GM12891 (cell line): ENCODE measurements around the gene XDH.

Source experiments
- DNase-seq: peaks from one replicate; pipeline ENCODE4 v3.0.0; 2011; ENCODE audit warnings: low spot score; ENCODE audit not compliant: insufficient read length
- FAIRE-seq: peaks from 2 replicates; lab custom pipeline; 2011; peaks lifted over from hg19 to GRCh38; lab: Jason Lieb, UNC
- PAX5 ChIP-seq: IDR thresholded peaks from 2 replicates; pipeline ENCODE4 v1.6.1; 2011; ENCODE audit warnings: low read length, moderate library complexity, mild to moderate bottlenecking; ENCODE audit not compliant: insufficient read depth, severe bottlenecking
- POLR2A ChIP-seq: IDR thresholded peaks from 2 replicates; pipeline ENCODE4 v1.6.1; 2011; ENCODE audit warnings: low read depth, low read length, control low read depth
- POLR2AphosphoS5 ChIP-seq: IDR thresholded peaks from 2 replicates; pipeline ENCODE4 v1.6.1; 2011; ENCODE audit warnings: low read depth, low read length, control low read depth
- POU2F2 ChIP-seq: IDR thresholded peaks from 2 replicates; pipeline ENCODE4 v1.6.1; 2011; ENCODE audit warnings: low read depth, mild to moderate bottlenecking, control low read depth, low read length, moderate library complexity
- SPI1 ChIP-seq: IDR thresholded peaks from 2 replicates; pipeline ENCODE4 v1.6.1; 2011; ENCODE audit warnings: low read depth, low read length, control low read depth
- TAF1 ChIP-seq: IDR thresholded peaks from 2 replicates; pipeline ENCODE4 v1.6.1; 2011; ENCODE audit warnings: low read depth, low read length, control low read depth

The XDH gene

GRCh38 chr2:31327505-31327904 is 87.0 kb downstream of the XDH start:
- FAIRE-seq (no peak), DNase-seq (no peak)
- TF ChIP-seq POU2F2 (no peak), PAX5 (no peak), SPI1 (no peak)

- no peak for DNase-seq
- FAIRE-seq: no peak
- TF ChIP-seq SPI1: no peak
- TF ChIP-seq POLR2A: no peak
- TF ChIP-seq POU2F2: no peak
- TF ChIP-seq POLR2AphosphoS5: no peak
- TF ChIP-seq PAX5: no peak
- TF ChIP-seq TAF1: no peak
Observed at GRCh38 chr2:31324016-31324633, 90.4 kb downstream of the XDH start.

- FAIRE-seq (no peak), DNase-seq (no peak)
- TF ChIP-seq PAX5 (no peak), POU2F2 (no peak), SPI1 (no peak), POLR2A (no peak), POLR2AphosphoS5 (no peak), TAF1 (no peak)
Observed at GRCh38 chr2:31322371-31322770, 92.2 kb downstream of the XDH start.

- TF ChIP-seq PAX5 (no peak), POU2F2 (no peak), TAF1 (no peak), SPI1 (no peak), POLR2AphosphoS5 (no peak), POLR2A (no peak)
- FAIRE-seq (peak; percentile 66), DNase-seq (no peak)
Observed at GRCh38 chr2:31319406-31320175, 95.0 kb downstream of the XDH start.

- FAIRE-seq (peak; percentile 31), DNase-seq (no peak)
- TF ChIP-seq PAX5 (no peak), SPI1 (no peak)
Observed at GRCh38 chr2:31318361-31319336, 95.9 kb downstream of the XDH start.

- no peak for TF ChIP-seq TAF1
- no peak for TF ChIP-seq SPI1
- no peak for TF ChIP-seq POLR2AphosphoS5
- TF ChIP-seq POLR2A: no peak
- TF ChIP-seq POU2F2: no peak
- no peak for TF ChIP-seq PAX5
- DNase-seq: no peak
- FAIRE-seq: no peak
Observed at GRCh38 chr2:31317396-31317795, 97.1 kb downstream of the XDH start.

- DNase-seq (no peak), FAIRE-seq (no peak)
- no peak for TF ChIP-seq POU2F2
- TF ChIP-seq TAF1: no peak
- TF ChIP-seq SPI1: no peak
- no peak for TF ChIP-seq PAX5
- TF ChIP-seq POLR2A: no peak
- no peak for TF ChIP-seq POLR2AphosphoS5
Observed at GRCh38 chr2:31314761-31315160, 99.8 kb downstream of the XDH start.

GRCh38 chr2:31312898-31313297 is 101.6 kb downstream of the XDH start:
- TF ChIP-seq POLR2A (no peak), POU2F2 (no peak), SPI1 (no peak), PAX5 (no peak), POLR2AphosphoS5 (no peak), TAF1 (no peak)
- DNase-seq (no peak), FAIRE-seq (no peak)

- DNase-seq: no peak
- no peak for FAIRE-seq
- TF ChIP-seq SPI1 (no peak), POLR2AphosphoS5 (no peak), TAF1 (no peak), PAX5 (no peak), POU2F2 (no peak), POLR2A (no peak)
Observed at GRCh38 chr2:31304816-31305215, 109.7 kb downstream of the XDH start.
